A673 (cell line): ENCODE data around the gene SMPD2.

Experiments
- EZH2 ChIP-seq: fragments of 200-600 bp; sonication (generic); IDR thresholded peaks from 2 replicates; pipeline ENCODE4 v1.6.1; 2017; ENCODE audit warnings: borderline replicate concordance, low read depth, mild to moderate bottlenecking, mixed read lengths, antibody characterized with exemption, low read length; ENCODE audit not compliant: poor library complexity, severe bottlenecking
- TF ChIP-seq, protein P1 (sequence below): fragments of 300-800, 200-600 bp; sonication (generic); conservative IDR thresholded peaks from 2 replicates; pipeline ENCODE4 v1.5.1; 2017; ENCODE audit warnings: low read depth, mild to moderate bottlenecking, antibody characterized with exemption, low read length, moderate library complexity, mixed read lengths

DNA sequence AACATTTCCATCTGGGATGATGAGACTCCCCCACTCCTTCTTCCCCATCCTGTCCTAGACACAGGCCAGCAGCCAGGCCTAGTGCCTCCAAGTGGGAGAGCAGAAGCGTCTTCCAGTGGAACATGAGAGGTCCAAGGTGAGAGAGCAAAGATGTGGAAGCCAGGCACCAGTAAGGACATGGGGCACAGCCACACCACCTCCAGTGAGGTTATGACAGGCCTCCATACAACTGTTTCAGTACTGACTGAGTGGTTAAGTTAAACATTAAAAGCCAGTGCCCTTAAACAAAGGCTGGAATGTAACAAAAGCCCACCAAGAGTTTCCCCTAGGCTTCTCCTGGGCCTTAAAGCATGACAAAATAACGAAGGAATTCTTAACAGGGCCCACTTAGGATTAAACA lies 37.2 kb downstream of the SMPD2 start:
- TF ChIP-seq, protein P1, sequence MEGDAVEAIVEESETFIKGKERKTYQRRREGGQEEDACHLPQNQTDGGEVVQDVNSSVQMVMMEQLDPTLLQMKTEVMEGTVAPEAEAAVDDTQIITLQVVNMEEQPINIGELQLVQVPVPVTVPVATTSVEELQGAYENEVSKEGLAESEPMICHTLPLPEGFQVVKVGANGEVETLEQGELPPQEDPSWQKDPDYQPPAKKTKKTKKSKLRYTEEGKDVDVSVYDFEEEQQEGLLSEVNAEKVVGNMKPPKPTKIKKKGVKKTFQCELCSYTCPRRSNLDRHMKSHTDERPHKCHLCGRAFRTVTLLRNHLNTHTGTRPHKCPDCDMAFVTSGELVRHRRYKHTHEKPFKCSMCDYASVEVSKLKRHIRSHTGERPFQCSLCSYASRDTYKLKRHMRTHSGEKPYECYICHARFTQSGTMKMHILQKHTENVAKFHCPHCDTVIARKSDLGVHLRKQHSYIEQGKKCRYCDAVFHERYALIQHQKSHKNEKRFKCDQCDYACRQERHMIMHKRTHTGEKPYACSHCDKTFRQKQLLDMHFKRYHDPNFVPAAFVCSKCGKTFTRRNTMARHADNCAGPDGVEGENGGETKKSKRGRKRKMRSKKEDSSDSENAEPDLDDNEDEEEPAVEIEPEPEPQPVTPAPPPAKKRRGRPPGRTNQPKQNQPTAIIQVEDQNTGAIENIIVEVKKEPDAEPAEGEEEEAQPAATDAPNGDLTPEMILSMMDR, result no peak
- TF ChIP-seq EZH2, result no peak
